ENCODE data around the gene CD82.
"Not testable (repeated sequence)": the region's sequence is repeated elsewhere in the genome, so short reads cannot be mapped to it uniquely, and the experiment has no call there.

The CD82 gene

DNA sequence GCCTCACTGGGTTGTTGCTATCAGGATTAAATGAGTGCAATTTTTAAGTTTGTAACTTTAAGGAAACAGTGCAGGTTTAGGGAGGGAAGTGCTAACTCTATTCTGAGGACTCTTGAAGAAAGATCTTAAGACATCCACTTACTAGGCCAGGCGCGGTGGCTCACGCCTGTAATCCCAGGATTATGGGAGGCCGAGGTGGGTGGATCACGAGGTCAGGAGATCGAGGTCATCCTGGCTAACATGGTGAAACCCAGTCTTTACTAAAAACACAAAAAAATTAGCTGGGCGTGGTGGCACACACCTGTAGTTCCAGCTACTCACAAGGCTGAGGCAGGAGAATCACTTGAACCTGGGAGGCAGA lies 5.5 kb upstream of the CD82 start:
- DNase-seq (ENCODE audit: low read depth in 3 of 3): not testable (repeated sequence)

DNA sequence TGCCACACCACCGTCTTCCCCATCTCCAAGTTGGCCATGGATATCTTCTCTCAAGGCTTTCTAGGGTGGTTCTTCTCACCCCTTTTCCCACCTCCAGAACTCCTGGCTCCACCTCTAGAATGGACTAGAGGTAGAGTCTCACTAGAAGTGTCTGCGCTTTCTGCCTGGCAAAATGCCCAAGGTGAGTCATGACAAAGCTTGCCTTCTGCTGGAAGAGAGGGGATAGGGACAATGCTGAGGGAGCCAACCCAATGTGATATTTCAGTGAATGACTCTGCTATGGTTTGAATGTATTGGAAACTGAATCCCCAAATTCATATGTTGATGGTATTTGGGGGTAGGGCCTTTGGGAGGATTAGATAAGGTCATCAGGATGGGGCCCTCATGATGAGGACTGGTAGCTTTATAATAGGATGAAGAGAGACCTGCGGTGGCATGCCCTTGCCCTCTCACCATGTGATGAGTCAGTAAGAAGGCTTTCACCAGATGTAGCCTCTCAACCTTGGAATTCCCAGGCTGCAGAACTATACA lies 4.1 kb upstream of the CD82 start:
- DNase-seq (ENCODE audit: low read depth in 3 of 3): no peak

- no peak for DNase-seq (ENCODE audit: low read depth in 3 of 3)
Observed at GRCh38 chr11:44561964-44562734, 3.3 kb upstream of the CD82 start.

- no peak for DNase-seq (ENCODE audit: low read depth in 3 of 3)
Observed at GRCh38 chr11:44562845-44563460, 2.5 kb upstream of the CD82 start.

GRCh38 chr11:44563711-44564110 lies 1.8 kb upstream of the CD82 start:
- no peak for DNase-seq (ENCODE audit: low read depth in 3 of 3)

DNA sequence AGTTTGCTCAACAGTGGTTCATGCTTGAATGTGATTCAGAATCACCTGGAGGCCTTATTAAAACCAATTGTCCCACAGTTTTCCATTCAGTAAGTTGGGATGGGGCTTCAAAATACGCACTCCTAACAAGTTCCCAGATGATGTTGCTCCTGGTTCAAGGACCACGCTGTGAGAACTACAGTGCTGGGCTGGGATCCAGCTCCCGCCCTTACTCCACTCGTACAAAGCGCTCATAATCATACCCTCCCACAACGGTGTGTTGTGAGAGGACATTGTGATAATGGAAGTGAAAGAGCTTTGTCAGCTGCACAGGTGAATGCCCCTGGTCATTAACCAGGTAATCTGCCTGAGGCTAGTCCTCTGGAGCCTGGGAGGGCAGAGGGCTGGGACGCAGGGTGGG lies 1.3 kb upstream of the CD82 start:
- DNase-seq (ENCODE audit: low read depth in 3 of 3): no peak

DNA sequence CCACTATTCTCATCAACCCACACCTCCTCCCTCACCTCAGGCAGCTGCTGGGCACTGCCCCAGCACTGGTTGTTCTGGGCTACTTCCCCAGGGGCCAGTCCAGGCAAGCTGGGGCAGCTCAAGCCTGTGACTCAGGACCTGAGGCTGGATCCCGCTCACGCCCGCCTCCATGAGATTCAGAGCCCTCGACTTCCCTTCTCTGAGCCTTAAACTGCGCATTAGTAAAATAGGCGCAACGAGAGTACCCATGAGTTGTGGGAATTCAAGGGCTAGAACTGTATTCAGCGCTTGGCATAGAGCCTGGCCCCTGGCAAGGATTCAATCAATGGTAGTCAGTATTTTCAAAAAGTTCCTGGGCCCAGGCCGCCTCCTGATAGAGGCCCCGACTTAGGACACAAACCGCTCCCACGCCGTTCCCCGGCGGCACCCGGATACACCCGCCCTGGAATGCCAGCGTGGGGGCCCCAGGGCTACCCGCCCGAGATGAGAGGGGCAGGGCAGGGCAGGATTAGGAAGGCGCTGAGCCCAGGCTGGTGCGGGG lies 723 bp upstream of the CD82 start:
- DNase-seq (ENCODE audit: low read depth in 3 of 3): no peak

DNA sequence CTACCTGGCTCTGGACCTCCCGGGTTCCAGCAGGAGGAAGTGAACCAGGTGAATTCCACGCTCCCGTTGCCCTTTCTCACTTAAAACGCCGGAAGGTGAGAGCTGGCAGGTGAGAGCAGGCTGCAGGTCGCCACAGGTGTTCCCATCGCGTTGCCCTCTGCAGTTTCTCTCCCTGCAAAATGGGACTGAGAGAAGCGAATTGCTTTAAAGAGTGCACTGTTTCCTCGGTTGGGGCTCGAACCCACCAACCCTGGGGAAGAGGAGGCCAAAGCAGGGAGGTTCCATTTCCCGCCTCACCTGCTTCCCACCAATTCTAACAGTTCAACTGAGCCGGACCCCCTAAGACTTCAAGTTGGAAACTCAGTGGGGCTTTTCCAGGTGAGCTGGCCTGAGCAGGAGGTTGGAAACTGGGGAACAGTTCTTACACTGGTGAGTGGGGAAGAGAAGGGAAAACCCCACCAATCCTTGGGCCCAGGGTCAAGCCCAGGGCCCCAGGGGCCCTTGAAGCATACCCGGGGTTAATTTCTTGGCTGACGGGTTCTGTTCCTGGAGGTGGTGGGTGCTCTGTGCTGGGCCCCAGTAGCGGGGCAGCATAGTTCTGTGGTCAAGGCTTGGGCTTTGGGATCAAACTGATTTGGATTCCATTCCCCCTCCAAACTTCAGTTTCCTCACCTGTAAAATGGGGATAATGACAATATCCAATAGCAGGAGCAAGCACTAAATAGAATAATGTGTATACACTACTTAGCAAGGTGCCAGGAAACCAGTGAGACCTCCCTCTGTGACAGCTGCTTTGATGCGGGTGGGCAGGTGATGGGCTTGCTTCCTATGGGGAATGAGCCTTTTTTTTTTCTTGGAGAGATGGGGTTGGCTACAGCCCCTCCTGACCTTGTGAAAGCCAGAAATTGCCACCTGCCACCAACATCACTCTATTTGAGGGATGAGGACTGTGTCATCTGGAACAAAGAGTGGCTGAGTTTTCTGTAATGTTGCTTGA lies 788 bp downstream of the CD82 start:
- DNase-seq (ENCODE audit: low read depth in 3 of 3): no peak

GRCh38 chr11:44566952-44567875 lies 1.8 kb downstream of the CD82 start:
- no peak for DNase-seq (ENCODE audit: low read depth in 3 of 3)

DNA sequence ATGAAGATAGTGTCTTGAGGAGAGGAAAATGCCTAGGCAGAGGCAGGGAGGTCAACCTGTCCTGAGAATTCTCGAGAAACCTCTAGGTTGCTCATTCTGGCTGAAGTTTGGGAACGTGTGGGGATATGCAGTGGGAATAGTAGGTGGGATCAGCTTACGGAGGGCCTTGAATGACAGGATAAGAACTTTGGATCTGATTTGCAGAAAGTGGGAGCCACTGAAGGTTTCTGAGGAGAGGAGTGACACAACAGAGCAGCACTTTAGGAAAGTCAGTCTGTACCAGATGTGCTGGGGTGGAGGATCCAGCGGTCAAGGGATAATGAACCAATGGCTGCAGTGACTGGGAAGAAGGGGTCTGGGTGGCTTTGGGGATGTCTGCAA lies 2.4 kb downstream of the CD82 start:
- no peak for DNase-seq (ENCODE audit: low read depth in 3 of 3)

GRCh38 chr11:44568331-44568657 lies 2.8 kb downstream of the CD82 start:
- no peak for DNase-seq (ENCODE audit: low read depth in 3 of 3)

- DNase-seq (ENCODE audit: low read depth in 3 of 3): peak; percentile 77 to 89 (median 80)
Observed at GRCh38 chr11:44568658-44569473, 3.4 kb downstream of the CD82 start.

GRCh38 chr11:44570411-44571155 lies 5.1 kb downstream of the CD82 start:
- no peak for DNase-seq (ENCODE audit: low read depth in 3 of 3)

- DNase-seq (ENCODE audit: low read depth in 3 of 3): no peak
Observed at GRCh38 chr11:44571871-44572270, 6.4 kb downstream of the CD82 start.

DNA sequence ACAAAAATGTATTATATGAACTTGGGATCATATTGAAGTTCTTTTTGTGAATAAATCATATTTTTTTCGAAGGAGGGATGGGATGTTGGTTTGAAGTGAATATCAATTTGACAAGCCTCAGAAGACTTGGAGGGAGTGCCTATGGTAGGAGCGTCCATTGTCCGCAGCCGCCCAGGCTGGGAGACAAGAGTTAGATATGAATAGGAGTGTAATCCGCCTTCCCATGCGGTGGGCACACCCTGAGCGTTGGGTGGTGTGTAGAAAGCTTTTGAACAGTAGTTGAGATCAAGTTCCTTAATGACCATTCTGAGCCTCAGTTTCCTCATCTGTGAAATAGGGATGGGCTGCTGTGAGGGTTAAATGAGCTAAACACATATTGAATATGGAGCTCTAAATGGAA lies 7.0 kb downstream of the CD82 start:
- DNase-seq (ENCODE audit: low read depth in 3 of 3): no peak

GRCh38 chr11:44572884-44573283 lies 7.4 kb downstream of the CD82 start:
- DNase-seq (ENCODE audit: low read depth in 3 of 3): no peak

GRCh38 chr11:44573333-44573732 lies 7.9 kb downstream of the CD82 start:
- no peak for DNase-seq (ENCODE audit: low read depth in 3 of 3)

- DNase-seq (ENCODE audit: low read depth in 3 of 3): no peak
Observed at GRCh38 chr11:44574610-44575287, 9.3 kb downstream of the CD82 start.

DNA sequence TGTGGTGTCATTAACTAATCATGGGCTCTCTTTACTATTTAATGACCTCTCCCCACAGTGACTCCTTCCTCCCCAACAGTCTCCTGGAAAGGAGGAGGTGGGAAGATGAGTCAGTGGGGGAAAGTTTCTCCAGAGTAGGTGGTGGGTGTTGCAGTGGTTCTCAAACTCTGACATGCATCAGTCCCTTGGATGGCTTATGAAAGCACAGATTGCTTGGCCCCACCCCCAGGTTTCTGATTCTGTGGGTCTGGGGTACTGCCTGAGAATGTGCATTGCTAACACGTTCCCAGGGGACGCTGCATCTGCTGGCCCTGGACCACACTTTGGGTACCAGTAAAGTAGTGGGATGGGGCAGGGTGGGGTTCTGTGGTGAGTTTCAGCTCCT lies 9.8 kb downstream of the CD82 start:
- no peak for DNase-seq (ENCODE audit: low read depth in 3 of 3)
